Fibroblast of skin of scalp (primary cell): ENCODE data around the gene MYL10.

ENCODE experiments used
- DNase-seq: peaks from one replicate; pipeline ENCODE4 v3.0.0-alpha.2; 2013

Gene MYL10

DNA sequence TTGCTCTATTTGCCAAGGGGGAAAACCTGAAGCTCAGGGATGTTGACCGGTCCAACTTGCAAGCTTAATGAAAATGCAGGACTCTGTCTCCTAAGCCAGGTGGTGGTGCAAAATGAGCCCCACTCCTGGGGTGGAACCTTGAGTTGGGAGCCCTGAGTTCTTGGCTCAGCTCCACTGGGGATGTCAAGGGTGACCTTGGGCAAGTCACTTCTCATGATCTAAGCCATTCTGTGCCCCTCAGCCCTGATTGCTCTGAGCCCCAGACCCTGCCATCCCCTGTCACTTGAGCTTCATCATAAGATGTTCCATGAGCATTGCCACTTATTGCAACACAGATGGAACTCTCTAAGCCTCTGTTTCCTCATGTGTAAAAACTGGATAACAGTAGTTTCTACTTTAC, 33.9 kb downstream of the MYL10 start:
- DNase-seq = no peak

DNA sequence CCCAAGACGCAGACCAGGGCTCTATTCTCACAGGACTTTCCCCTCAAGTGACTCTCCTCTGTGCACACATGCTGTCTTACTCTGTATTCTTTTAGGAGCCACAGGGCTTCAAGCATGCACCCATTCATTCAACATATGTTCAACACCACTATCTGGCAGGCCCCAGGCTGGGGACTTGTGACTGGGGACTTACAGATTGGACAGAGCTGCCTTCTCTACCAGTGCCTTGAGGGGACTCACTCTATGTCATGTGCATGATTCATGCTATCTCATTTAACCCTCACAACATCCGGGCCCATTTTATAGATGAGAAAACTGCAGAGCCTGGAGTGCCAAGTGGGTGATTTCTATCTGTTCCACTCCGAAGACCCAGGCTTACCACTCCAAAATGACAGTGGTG, 34.3 kb downstream of the MYL10 start:
- DNase-seq = no peak

DNA sequence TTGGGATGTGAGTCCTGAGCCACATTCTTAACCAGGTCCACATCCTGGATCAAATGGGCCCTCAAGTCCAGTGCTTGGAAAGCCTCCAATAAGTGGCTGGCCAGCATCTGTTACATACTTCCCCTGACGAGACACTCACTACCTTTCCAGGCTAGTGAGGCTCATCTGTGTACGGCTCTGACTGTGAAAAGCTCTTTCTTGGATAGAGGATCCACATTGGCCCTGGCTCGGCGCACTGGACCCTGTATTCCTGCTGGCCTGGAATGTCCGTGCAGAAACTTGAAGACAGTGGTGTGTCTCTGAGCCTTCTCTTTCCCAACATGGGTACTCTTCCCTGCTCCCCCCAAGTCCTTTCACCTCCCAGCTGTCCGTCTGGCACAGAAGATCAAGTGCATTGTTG, 35.5 kb downstream of the MYL10 start:
- DNase-seq = no peak

DNA sequence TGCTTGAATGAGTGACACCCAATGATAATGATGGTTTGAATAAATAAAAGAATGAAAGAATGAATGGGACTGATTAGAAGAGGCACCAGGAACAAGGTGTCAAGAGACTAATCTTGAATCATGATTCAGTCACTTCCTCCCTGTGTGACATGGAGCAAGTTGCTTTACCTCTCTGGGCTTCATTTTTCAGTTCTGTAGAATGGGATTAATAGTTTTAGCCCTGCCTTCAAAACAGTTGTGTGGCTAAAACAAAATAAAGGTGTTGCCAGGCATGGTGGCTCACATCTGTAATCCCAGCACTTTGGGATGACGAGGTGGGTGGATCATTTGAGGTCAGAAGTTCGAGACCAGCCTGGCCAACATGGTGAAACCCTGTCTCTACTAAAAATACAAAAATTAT, 37.6 kb downstream of the MYL10 start:
- DNase-seq = no peak

DNA sequence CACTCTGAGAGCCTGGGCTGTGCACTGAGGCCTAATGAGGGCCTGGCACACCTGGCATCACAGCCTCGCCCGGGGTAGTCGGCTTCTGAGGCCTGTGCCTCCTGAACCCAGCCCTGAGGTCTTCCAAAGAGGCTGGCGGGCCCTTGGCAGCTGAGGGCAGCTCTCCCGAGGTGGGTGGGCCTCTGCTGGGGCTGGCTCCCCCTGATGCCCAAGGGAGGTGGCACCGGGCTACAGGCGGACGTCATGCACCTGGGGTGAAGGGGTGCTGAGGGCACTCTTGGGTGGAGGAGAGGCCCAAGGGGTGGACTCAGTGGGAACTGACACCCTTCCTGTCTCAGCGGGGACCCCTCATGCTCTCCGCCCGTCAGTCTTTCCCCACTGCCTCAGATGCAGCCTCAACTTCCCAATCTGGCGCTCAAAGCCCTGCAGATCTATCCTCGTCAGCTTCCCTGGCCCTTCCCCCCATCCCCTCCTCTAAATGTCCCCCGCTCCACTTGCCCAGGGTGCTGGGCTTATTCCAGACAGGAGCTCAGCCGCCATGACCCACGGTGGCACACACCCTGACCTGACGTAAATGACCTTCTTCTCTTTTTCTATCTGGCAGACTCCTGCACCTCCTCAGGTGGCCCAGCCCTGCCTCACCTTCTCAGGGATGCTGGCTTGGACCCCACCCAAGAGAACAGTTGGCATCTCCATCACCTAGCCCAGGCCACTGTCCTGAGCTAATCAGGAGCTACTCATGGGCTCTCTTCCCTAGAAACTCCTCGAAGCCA, 38.2 kb downstream of the MYL10 start:
- DNase-seq = no peak

DNA sequence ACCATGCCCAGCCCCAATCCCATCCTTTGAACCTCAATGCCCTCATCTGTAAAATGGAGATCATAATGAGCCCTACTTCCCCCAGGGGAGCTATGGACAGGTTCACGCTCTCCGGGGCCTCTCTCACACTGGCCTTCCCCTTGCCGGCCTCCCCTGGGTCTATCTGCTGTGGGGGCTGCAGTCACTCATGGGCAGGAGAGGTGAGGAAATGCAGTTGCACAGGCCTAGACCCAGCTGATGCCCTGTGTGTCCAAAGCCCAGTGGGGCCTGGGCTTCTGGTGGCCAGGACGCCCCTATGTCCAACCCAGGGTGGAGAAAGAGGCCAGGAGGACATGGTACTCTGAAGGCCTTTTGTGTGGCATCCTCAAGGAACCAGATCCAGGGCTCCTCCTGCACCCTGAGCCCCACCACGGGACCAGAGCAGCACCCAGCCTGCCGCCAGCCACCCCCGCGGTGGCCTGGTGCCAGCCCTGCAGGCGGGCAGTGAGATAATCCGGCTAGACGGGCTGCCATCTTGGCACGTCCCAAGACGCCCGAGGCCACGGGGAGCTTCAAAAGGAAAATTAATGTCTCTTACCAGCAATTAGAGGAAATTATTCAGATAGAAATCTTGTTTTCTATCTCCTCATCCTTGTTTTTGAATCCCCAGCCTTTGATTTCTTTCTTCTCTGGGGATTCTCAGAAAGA, 39.0 kb downstream of the MYL10 start:
- no peak for DNase-seq

DNA sequence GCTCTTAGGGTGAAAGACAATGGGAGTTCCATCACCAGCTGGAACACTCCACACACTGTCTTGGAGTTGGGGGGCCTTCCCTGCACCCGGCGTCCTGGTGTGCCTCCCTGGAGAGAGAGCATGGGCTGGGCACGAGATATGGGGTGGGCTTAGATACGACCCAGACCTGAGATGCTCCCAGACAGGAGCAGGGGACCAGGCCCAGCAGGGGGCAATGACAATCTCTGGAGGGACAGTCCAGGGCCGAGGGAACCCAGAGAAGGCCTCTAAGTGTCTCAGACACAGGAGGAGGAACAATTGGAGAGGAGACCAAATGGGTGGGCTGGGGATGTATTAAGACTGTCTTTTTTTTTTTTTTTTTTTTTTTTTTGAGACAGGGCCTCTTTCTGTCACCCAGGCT, 40.0 kb downstream of the MYL10 start:
- DNase-seq = no peak

DNA sequence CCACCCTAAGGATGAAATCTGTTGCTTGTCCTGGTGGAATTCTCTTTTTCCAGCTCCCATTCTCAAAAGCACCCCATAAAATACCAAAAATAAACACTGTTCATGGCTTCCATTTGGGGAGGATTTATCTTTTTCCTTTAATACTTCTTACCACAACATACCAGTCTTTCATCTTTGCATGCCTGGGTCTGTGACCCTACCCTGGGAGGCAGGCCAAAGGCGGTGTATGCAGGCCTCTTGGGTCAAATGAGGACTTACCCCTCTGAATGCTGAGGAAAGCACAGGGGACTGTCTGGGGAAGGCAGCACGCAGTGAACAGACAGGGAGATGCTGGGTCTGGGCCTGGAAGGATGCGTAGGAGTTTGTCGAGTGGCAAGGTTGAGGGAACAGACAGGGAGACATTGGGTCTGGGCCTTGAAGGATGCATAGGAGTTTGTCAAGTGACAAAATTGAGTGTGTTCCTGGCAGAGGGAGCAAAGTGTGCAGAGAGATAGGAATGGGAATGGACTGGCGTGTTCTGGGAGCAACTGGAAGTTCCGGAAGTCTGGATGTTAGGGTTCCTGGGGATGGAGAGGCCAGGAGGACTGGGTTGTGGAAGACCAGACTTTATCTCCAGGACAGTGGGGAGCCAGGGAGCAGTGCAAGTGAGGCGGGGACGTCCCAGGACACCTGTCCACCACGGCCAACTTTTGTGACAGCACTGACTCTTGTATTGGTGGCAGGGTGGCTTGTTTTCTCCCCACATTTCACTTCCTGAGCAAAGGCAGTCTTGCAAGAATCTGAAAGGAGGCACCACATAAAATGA, 40.8 kb downstream of the MYL10 start:
- no peak for DNase-seq

DNA sequence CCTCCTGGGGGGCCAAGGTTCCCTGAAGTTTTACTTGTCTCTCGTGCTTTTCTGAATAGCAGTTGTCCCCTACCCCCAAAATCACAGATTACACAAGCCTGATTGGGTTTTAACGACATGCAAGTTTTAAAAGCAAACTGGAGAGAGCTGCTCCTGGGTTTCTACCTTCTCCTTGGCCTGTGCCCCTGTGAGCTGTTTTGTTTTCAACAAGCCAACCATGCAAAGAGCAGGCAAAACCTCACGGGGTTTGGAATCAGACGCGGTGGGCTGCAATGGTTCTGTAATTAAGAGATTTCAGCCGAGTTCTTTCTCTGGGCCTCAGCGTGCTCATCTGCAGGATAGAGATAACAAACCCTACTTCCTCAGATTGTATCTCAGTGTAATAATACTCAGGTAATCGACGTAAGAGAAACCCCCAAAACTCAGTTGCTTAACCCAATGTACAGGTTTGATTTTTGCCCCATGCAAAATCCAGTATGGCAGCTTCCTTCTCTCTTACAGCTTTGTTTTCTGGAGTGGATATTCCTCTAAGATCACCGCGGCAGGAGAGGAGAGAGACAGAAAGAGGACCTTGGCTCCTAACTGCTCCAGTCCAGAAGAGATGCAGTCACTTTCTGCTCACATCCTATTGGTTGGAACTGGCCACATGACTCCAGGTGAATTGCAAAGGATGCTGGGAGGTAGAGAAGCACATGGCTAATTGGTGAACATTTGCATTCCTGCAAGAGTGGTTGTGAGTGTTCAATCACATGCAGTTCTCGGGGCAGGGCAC, 42.0 kb downstream of the MYL10 start:
- DNase-seq = no peak

DNA sequence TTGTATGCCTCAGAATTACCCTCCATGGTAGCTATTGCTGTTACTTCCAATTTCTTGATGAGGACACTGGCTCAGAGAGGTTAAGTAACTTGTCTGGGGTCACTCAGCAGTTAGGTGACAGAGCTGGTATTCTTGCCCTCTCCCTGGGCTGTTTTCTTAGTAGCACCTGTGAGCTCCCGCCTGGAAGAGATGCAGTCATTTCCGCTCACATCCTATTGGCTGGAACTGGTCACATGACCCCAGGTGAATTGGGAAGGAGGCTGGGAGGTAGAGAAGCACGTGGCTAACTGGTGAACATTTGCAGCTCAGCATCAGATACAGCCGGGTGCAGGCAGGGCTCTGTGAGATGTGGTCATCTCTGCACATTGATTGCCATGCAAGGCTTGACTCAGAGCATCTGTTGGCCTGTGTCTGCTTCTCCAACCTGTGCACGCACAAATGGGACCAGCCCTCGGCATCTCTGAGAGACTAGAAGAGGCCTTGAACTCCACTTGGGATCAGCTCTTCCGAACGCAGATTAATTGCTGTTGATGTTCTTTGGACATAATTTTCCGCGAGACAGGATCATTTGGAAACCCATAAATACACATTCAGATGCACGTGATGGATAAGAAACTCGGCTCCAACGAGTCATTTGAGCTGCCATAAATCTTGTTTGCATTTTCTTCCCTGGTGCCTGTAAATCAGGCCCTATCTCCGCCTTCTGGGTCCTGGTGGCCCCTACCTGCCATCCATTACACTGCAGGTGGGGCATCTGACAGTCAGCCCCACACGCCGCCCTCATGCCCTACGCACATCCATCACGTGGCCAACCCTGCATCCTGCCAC, 42.8 kb downstream of the MYL10 start:
- no peak for DNase-seq

DNA sequence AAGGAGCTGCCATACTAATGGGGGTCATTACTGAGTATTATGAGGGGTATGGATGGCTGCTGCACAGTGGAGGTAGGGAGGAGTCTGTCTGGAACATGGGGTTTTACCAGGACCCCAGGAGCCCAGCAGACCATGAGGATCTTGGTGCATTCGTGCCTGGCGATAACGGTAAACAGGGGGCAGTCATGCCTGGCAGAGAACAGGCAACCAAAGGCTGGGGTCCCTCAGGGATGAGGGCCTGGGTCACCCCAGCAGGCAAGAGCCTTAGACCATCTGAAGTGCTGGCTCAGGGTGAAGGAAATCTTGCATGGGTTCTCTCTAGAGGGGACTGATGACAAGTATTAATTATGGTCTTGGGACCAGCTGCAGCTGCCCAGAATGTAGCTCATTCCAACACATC, 46.1 kb downstream of the MYL10 start:
- DNase-seq = no peak

DNA sequence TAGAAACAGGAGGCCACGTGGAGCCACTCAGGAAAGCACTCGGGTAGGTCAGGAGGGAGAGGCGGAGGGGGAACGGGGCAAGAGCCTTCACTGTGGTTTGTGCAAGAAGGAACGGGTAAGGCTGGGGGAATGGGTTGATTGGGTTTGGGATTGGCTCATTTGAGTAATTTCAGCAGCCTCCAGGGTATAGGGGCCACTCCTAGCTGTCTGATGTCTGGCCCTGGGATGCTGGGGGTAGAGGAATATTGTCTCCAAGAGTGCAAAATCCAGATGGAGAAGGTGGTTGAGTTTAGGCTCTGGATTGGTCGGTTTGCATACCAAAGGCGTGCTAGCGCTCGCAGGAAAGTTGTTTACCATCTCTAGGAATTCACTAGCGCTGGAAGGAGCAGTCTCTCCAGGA, 47.2 kb downstream of the MYL10 start:
- DNase-seq = no peak

DNA sequence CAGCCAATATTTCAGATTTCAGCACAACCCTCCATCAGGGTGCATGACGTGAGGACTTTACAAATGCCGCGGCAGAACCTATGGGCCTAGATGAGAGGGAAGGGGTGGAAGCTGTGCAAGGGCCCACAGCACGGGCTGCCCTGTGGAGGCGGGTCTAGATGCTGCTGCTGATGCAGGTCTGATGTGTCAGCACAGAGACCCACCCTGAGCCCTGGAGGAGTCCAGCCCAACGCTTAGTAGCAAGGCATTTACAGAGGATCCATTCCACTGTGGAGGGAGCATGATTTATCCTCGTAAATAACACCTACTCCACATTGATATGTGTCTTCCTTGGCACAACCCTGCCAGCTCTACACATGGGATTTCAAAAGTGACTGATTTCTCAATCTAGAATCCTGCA, 48.5 kb downstream of the MYL10 start:
- no peak for DNase-seq

DNA sequence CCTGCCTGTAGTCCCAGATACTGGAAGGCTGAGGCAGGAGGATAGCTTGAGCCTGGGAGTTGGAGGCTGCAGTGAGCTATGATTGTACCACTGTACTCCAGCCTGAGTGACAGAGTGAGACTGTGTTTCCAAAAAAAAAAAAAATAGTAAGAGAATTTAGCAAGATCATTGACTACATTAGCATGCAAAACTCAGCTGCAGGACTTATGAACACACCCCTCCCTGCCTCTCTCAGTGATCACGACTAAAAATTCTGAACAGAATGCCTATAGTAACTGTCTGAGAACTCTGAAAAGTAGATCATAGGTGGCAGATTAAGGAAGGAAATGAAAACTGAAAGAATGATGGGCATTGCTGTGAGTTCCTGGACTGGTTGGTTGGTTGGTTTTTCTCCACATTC, 50.5 kb downstream of the MYL10 start:
- DNase-seq = no peak

DNA sequence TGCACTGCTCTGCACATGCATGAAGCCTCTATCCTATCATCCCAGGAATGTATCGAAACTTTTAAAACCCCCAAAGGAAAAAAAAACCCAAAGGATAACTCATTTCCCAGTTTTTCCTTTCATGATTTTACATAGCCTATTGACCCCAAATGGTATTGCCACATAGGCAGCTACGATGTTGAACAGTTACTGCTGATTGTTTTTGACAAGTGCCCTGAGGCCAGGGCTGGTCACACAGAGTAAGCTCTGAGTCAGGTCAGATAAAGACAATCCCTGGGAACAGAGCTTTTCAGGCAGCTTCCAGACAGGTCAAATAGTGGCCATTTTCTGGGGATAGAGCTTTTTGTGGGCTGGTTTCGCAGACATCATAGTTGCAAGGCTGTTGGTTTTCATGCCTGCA, 52.1 kb downstream of the MYL10 start:
- no peak for DNase-seq

DNA sequence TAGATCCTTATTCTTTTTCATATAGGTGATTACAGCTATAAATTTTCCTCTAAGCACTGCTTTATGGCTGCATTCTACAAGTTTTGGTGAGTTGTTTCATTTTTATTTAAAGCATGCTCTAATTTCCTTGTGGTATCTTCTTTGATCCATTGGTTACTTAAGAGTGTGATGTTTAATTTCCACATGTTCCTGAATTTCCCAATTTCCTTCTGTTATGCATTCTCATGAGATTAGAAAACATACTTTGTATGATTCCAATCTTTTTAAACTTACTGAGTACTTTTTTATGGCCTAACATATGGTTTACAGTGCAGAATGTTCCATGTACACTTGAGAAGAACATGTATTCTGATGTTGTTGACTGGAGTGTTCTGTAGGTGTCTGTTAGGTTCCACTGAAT, 53.4 kb downstream of the MYL10 start:
- DNase-seq = no peak

DNA sequence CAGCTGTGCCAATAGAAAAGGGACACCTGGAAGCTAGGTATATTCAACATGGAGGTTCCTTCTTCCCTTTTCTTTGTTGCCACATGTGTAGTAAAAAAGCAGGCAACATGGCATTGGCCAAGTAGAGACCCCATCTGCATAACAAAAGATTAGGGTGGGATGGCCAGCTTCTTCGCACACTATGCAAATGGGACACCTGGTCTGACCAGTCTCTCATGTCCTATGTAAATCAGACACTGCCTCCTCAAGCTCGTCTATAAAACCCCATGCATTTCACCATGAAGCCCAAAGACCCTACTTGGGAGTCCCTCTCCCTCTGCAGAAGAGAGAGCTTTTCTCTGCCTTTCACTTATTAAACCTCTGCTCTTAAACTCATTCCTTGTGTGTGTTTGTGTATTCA, 53.9 kb downstream of the MYL10 start:
- DNase-seq = no peak

DNA sequence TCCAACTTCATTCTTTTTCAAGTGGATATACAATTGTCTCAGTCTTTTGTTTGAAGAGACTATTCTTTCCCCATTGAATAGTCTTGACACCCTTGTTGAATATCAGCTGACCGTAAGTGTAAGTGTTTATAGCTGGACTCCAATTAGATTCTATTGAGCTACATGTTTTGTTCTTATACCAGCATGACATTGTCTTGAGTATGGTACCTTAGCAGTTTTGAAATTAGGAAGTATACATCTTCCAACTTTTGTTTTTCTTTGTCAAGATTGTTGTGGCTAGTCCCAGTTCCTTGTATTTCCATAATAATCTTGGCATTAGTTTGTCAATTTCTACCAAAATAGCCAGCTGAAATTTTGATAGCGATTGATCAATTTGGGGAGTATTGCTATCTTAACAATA, 56.9 kb downstream of the MYL10 start:
- no peak for DNase-seq

DNA sequence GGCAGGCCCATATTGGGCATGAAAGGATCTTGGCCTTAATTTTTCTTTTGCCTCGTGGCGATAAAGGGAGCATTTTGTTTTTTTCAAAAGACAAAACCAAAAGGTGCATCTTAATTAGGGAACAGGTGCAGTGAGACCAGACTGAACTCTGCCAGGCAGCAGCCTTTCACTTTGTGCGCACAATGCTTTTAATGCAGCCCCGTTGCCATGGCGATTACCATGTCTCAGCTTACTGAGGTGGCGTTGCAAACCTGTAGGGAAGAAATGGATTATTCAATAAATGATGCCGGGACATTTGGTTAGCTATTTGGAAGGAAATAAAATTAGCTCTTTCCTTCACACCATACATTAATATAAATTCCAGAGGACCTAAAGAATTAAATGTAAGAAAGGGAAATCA, 61.9 kb downstream of the MYL10 start:
- DNase-seq = no peak

DNA sequence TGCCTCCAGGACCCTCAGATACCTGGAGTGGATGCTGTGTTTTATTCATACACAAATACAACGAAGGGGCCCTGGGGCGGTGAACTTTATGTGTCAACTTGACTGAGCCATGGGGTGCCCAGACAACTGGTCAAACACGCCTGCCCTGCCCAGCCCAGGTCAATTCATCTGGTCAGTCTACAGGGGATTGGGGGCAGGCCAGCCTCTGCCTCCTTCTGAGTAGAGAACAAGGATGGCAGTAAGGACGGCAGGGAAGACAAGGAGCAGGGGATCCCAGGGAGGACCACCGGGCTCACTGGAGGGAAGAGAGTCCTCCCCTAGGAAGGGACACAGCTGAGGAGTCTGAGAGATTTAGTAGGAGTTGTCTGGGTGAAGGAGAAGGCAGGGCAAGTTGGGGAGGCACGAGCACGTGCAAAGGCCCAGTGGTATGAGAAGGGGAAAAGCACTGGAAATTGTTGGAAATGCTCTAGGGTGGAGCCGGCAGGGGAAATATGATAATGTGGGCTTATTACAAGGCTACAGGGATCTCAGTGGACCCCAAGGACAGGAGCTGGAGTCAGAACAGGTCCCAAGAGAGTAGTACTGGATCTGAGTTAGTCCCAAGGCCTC, 63.4 kb downstream of the MYL10 start:
- DNase-seq = no peak

DNA sequence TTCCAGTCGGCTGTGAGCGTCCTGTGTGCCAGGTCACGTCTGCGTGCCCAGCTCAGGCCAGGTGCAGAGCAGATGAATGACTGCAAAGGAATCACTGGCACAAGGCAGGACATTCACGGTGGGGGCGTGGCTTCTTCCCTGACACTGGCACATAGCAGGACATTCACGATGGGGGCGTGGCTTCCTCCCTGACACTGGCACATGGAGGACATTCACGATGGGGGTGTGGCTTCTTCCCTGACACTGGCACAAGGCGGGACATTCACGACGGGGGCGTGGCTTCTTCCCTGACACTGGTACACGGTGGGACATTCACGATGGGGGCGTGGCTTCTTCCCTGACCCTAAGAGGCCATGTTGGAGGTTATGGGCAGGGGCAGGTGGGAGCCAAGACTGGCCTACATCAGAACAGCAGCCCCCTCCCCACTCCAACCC, 64.3 kb downstream of the MYL10 start:
- DNase-seq = no peak
